DND-41 (cell line): ENCODE results near the gene HDDC2.

ENCODE experiments used
- ATAC-seq: fragments of 200-7000 bp; cut with Tn5 transposase; 3 replicates; pipeline ENCODE4 v1.9.1; 2021; ENCODE audit warnings: low read depth; ENCODE audit not compliant: insufficient read depth
- DNase-seq: peaks from one replicate; pipeline ENCODE4 v3.0.0-alpha.2; 2020
- H2AFZ ChIP-seq: 2 replicates; pipeline ENCODE4 v1.6.0; 2012; ENCODE audit warnings: low read depth, low read length
- H3K27ac ChIP-seq: 2 replicates; pipeline ENCODE4 v1.5.1; 2012; ENCODE audit warnings: low read length, inconsistent platforms
- H3K27me3 ChIP-seq: fragments of 200-600 bp; sonication (generic); 2 replicates; pipeline ENCODE4 v1.6.0; 2012; ENCODE audit warnings: low read length, mild to moderate bottlenecking, inconsistent platforms; ENCODE audit not compliant: insufficient read depth, poor library complexity
- H3K36me3 ChIP-seq: 2 replicates; pipeline ENCODE4 v1.5.1; 2012; ENCODE audit warnings: low read length, inconsistent platforms; ENCODE audit not compliant: insufficient read depth
- H3K4me1 ChIP-seq: 2 replicates; pipeline ENCODE4 v1.5.1; 2012; ENCODE audit warnings: mild to moderate bottlenecking, low read length; ENCODE audit not compliant: insufficient read depth
- H3K4me2 ChIP-seq: 2 replicates; pipeline ENCODE4 v1.6.0; 2012; ENCODE audit warnings: mild to moderate bottlenecking, moderate library complexity, low read length, inconsistent platforms; ENCODE audit not compliant: insufficient read depth
- H3K4me3 ChIP-seq, 2 experiments: fragments of 200-600 bp in 1 of 2; shearing (Covaris generic) in 1 of 2; 2 replicates each; pipeline ENCODE4 v1.5.1; 2012 to 2016; ENCODE audit warnings: inconsistent platforms in 2 of 2, low read length in 2 of 2, mild to moderate bottlenecking in 2 of 2, low read depth in 1 of 2, moderate library complexity in 1 of 2
- H3K79me2 ChIP-seq: 2 replicates; pipeline ENCODE4 v1.6.0; 2012; ENCODE audit warnings: low read length, inconsistent platforms; ENCODE audit not compliant: insufficient read depth
- H3K9ac ChIP-seq: 2 replicates; pipeline ENCODE4 v1.6.0; 2012; ENCODE audit warnings: low read depth, mild to moderate bottlenecking, inconsistent platforms, low read length, moderate library complexity
- H3K9me3 ChIP-seq: 2 replicates; pipeline ENCODE4 v1.5.1; 2012; ENCODE audit warnings: low read length, moderate library complexity, mild to moderate bottlenecking, inconsistent platforms; ENCODE audit not compliant: insufficient read depth, severe bottlenecking
- H4K20me1 ChIP-seq: 2 replicates; pipeline ENCODE4 v1.6.0; 2012; ENCODE audit warnings: low read length; ENCODE audit not compliant: insufficient read depth
- CTCF ChIP-seq: IDR thresholded peaks from 2 replicates; pipeline ENCODE4 v1.5.1; 2012; ENCODE audit warnings: borderline replicate concordance, low read length, moderate library complexity, mild to moderate bottlenecking; ENCODE audit not compliant: poor library complexity, severe bottlenecking; ENCODE audit errors: extremely low read depth
- EZH2 ChIP-seq: IDR thresholded peaks from 3 replicates; pipeline ENCODE4 v1.6.1; 2012; ENCODE audit warnings: borderline replicate concordance, low read depth, mild to moderate bottlenecking, moderate library complexity, low read length, inconsistent platforms; ENCODE audit not compliant: severe bottlenecking

Gene HDDC2

GRCh38 chr6:125271486-125272159 lies 30.1 kb downstream of the HDDC2 start:
- Histone ChIP-seq H3K4me1 (no peaks in the 10 kb centered on the region), H4K20me1 (no peaks in the 10 kb centered on the region; the same call in 1 of the 2 replicates), H3K27ac (no peak overlapping the region), H3K27me3 (no peaks in the 10 kb centered on the region), H3K4me2 (no peak overlapping the region), H3K79me2 (no peaks in the 10 kb centered on the region), H3K36me3 (peaks cover 50% of the 10 kb centered on the region), H3K4me3 (no peak overlapping the region), H3K9me3 (no peaks in the 10 kb centered on the region), H2AFZ (no peak overlapping the region), H3K9ac (no peak overlapping the region)
- ATAC-seq (no peak), DNase-seq (no peak)
- TF ChIP-seq CTCF, result no peak
- no peak for TF ChIP-seq EZH2

- Histone ChIP-seq H4K20me1 (no peaks in the 10 kb centered on the region), H3K4me2 (no peak overlapping the region), H3K9ac (no peak overlapping the region), H3K9me3 (no peaks in the 10 kb centered on the region), H3K4me3 (no peak overlapping the region), H3K27me3 (no peaks in the 10 kb centered on the region), H3K4me1 (no peaks in the 10 kb centered on the region), H3K27ac (no peak overlapping the region), H2AFZ (no peak overlapping the region), H3K79me2 (no peaks in the 10 kb centered on the region), H3K36me3 (peaks cover 41% of the 10 kb centered on the region)
- ATAC-seq, result no peak
- DNase-seq, result no peak
- no peak for TF ChIP-seq CTCF
- no peak for TF ChIP-seq EZH2
Observed at GRCh38 chr6:125270380-125270779, 31.4 kb downstream of the HDDC2 start.

GRCh38 chr6:125269328-125269985 lies 32.3 kb downstream of the HDDC2 start:
- no peak overlapping the region for H3K4me3 ChIP-seq
- no peaks in the 10 kb centered on the region for H4K20me1 ChIP-seq
- peaks cover 35% of the 10 kb centered on the region for H3K36me3 ChIP-seq
- TF ChIP-seq EZH2, result no peak
- TF ChIP-seq CTCF, result no peak
- H3K9me3 ChIP-seq, result no peaks in the 10 kb centered on the region
- H3K79me2 ChIP-seq, result no peaks in the 10 kb centered on the region
- H3K27ac ChIP-seq, result no peak overlapping the region
- no peak overlapping the region for H3K4me2 ChIP-seq
- H3K4me1 ChIP-seq, result no peaks in the 10 kb centered on the region
- H3K27me3 ChIP-seq, result no peaks in the 10 kb centered on the region
- no peak for DNase-seq
- no peak for ATAC-seq
- no peak overlapping the region for H3K9ac ChIP-seq
- no peak overlapping the region for H2AFZ ChIP-seq
